HL-60/S4 treated with retinoic acid at 250 ng/mL for 4 days and 3 days (cell line): ENCODE data around the gene AGO4.
"Not testable (repeated sequence)": the region's sequence is repeated elsewhere in the genome, so short reads cannot be mapped to it uniquely, and the experiment has no call there.

Experiments
- in situ Hi-C: fragments of 300-500 bp; cut with MboI; formaldehyde crosslinking; loops from 2 replicates; pipeline ENCODE4 v1.7.0; 2022; ENCODE audit warnings: low sequenced_read_pairs

AGO4 gene

DNA sequence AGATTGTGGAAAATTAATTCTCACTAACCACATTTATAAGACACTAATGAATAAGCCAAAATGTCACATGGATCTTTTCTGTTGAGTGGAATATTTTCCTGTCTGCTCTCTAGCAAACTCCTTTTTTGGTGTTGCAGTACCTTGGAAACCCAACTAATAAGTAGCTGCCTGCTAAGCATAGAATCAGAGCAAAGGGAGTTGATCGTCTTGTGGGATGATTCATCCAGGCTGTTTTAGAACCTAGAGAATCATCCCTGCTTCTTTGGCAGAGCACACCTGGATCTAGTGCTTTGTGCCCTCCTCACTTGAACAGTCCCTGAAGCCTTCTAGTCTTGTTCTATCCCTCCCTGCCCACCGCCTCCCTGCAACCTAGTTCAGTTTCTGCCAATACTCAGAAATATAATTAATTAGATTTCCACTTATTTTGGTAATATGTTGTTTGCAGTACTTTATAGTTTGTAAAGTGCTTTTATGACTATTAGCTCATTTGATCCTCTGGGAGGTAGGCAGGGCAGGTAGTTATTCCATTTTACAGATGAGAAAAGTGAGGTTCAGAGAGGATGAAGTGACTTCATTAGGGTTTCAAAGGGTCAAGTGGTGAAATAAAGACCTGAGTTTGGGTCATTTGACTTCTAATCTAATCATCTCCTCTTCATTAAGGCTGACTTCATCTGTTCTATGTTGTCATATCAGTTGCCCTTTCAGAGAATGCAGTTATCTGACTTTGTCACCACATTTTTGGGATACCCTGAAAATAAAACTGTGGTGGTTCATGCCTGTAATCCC, 2.5 kb downstream of the AGO4 start:
- in situ Hi-C loops, result no loop called here

DNA sequence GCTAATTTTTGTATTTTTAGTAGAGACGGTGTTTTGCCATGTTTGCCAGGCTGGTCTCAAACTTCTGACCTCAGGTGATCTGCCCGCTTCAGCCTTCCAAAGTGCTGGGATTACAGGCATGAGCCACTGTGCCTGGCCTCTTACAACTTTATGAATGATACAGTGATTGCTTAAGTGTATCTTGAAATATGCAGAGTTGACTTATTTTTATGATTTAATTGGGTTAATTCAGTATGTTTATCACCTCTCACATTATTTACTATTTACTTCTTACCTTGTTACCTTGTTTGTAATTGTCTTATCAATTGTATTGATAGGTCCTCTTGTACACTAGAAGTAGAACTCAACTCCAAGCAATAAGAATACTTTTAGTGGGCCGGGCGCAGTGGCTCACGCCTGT, 4.9 kb downstream of the AGO4 start:
- in situ Hi-C loops, result not testable (repeated sequence)

DNA sequence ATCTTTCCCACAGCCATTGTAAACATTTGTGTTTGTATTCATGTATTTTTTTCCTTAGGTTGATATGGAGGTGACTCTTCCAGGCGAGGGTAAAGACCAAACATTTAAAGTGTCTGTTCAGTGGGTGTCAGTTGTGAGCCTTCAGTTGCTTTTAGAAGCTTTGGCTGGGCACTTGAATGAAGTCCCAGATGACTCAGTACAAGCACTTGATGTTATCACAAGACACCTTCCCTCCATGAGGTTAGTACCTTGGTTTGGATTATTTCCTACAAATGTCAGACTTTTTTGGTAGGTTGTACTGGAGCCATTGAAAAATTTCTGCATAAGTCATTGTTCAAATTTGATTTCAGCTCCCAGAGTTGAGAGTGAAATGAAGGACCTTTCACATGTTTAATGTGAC, 17.4 kb downstream of the AGO4 start:
- in situ Hi-C loops, result no loop called here

DNA sequence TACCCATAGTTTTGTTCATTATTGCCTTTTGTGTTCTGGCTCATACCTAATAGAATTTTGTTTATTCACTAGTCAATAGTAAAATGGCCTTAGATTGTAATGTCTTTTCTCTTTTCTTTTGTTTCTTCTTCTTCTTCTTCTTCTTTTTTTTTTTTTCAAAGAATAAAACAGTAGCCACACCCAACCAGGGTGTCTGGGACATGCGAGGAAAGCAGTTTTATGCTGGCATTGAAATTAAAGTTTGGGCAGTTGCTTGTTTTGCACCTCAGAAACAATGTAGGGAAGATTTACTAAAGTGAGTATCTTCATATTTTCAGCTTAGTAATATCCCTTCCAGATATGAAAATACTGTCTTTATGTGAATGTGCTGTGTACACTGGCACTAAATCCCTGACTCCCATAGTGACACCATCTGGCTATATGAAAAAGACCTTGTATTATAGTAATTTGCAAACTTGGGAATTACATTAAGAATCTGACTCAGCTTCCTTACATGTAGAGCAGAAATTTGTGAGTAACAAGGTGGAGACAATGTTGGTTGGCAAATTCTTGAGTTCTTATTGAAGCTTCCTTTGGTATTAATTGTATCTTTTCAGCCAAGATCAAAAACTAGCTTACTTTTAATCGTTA, 24.6 kb downstream of the AGO4 start:
- in situ Hi-C loops, result no loop called here

DNA sequence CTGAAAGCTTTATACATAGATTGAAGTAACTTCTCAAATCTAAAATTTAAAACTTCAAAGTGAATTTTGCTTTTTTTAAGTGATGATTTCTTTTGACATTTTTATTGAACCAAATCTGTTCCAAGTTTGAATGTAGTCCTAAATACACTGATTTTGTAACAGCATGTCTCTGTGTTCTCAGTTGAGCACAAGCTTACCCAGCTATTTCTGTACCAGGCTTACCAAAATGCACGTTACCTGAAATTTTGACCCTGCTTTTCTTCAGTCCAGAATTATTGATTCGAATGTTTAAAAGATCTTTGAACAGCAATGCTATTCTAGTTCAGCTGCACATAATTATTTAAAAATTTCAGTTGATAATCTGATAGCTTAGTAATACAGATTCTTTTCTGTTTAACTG, 25.6 kb downstream of the AGO4 start:
- in situ Hi-C loops, result no loop called here

DNA sequence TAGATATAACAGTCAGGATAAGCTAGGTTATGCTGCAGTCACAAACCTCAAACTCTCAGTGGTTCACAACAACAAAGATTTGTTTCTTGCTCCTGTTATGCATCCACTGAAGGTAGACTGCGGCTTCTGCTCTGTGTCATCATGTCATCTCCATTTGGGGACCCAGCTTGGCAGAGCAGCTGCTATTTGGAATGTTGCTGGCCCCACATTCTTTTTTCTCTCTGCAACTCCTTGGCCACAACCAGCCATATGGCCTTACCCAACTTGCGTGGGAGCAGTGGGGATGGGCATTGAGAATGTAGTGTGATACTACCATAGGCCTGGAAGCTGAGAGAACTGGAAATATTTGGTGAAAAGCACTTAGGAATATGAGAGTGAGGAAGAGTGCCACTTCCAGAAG, 26.4 kb downstream of the AGO4 start:
- in situ Hi-C loops, result no loop called here

DNA sequence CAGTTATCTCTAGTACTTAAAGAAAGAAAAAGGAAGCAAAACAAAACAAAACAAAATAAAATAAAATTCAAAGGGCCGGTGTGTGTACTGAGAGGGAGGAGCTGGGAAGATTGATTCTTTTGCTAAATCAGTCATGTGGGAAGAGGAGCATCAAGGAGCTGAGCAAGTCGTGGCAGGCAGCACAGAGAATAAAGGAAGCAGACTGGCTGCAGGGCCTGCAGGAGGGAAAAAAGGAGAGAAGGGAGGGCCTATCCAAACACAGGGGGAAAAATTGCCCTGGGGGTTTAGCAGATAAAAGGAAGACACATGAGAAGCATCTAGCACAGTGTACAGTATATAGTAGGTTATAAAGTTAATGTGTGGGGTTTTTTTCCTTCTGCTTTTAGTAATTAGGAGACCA, 27.6 kb downstream of the AGO4 start:
- in situ Hi-C loops, result no loop called here

DNA sequence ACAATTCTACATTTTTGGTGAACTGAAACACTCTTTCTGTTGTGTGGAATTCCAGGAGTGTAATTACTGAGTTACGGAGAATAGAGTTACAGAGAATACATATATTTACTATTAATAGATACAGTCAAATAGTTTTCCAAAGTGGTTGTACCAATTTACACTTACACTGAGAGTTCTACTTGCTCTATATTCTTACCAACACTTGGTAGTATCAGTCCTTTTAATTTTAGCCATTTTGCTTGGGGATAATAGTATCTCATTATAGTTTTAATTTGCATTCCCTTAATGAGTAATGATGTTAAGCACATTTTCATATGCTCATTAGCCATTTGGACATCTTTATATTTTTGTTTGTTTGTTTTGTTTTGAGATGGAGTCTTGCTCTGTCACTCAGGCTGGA, 28.9 kb downstream of the AGO4 start:
- in situ Hi-C loops, result no loop called here

DNA sequence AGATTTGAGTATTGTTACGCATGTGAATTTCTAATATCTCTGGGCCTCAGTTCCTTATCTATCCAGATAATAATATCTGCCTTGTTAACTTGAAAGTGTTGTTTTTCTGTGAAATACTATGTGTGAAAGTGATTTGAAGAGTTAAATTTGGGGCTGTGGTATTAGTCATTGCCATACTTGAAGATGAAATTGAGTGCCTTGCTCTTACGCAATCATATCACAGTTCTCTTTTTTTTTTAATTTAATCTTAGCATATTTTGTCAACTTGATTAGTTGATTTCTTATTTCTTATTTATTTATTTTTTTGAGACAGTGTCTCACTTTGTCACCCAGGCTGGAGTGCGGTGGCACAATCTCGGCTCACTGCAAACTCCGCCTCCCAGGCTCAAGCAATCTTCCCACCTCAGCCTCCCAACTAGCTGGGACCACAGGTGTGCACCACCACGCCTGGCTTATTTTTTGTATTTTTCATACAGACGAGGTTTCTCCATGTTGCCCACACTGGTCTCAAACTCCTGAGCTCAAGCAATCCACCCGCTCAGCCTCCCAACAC, 31.0 kb downstream of the AGO4 start:
- in situ Hi-C loops, result no loop called here

DNA sequence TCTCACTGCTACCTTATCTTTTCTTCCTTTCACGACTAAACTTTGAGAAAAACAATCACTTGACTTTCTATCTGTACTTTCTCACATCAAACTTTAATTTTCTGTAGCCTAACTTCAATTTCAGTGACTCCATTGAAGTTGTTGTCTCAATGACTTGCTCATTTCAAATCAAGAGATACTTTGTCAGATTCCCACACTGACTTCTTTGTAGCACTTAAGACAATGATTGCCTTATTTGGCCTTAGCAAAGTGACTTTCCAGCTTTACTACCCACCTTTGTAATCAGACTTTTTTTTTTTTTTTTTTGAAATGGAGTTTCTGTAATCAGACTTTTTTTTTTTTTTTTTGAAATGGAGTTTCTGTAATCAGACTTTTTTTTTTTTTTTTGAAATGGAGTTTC, 37.0 kb downstream of the AGO4 start:
- in situ Hi-C loops, result no loop called here

DNA sequence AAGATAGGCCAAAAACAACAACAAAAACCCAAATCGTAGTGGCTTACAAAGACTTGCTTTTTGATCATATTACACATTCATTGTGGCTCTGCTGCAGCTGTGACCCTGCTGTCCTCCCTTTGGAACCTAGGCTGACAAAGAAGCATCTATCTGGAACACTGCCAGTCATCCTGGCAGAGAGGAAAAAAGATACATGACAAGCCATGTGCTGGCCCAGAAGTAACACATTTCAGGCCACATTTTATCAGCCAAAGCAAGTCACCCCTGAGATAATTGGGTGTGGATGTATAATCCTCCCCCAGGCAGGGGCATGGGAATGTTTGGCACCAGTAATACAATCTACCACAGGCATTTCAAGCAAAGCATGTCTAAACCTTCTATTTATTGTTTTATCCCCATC, 38.0 kb downstream of the AGO4 start:
- in situ Hi-C loops, result no loop called here

DNA sequence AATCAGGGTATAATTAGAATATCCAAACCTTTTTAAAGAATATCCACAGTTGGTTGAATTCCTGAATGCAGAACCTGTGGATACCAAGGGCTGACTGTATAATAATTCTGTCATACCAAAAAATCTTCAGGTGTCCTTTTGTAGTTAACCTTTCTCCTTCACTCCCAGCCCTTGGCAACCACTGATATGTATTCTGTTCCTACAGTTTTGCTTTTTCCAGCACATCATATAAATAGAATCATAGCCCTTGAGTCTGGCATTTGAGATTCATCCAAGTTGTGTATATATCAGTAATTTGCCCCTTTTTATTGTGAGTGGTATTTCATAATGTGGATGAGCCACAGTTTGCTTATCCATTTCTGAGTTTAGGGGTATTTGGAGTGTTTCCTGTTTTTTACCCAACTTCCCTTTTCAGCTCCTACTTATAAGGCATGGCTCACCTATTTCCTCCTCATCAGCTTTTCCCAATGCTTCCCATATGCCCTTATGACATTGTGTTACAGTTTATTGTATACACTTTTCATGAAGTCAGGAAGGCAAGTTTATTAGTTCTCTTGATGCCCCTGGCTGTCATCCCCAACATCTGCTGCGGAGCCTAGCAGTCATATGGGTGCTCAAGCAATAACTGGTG, 40.2 kb downstream of the AGO4 start:
- in situ Hi-C loops, result no loop called here

DNA sequence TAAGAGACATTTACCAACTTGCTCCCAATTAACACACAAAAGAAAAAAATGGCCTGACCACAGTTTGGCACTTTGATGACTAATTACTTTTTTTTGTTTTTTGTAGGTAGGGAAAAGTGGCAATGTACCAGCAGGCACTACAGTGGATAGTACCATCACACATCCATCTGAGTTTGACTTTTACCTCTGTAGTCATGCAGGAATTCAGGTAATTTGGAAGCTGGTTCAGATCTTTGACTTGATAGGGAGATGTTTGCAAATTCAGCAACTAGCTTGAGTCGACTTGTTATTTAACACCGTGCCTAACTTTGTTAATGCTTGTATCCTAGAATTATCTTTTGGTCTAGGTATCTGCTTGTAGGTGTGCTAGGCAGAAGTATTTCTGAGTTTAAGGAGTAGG, 42.2 kb downstream of the AGO4 start:
- in situ Hi-C loops, result no loop called here

DNA sequence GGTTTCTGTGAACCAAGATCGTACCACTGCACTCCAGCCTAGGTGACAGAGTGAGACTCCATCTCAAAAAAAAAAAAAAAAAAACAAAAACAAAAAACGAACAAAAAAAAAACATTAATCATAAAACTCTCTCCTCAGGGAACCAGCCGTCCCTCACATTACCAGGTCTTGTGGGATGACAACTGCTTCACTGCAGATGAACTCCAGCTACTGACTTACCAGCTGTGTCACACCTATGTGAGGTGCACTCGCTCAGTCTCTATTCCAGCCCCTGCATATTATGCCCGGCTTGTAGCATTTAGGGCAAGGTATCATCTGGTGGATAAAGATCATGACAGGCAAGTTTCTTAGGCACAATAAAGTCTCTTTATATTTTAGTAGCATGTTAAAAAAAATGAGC, 42.9 kb downstream of the AGO4 start:
- in situ Hi-C loops, result no loop called here

DNA sequence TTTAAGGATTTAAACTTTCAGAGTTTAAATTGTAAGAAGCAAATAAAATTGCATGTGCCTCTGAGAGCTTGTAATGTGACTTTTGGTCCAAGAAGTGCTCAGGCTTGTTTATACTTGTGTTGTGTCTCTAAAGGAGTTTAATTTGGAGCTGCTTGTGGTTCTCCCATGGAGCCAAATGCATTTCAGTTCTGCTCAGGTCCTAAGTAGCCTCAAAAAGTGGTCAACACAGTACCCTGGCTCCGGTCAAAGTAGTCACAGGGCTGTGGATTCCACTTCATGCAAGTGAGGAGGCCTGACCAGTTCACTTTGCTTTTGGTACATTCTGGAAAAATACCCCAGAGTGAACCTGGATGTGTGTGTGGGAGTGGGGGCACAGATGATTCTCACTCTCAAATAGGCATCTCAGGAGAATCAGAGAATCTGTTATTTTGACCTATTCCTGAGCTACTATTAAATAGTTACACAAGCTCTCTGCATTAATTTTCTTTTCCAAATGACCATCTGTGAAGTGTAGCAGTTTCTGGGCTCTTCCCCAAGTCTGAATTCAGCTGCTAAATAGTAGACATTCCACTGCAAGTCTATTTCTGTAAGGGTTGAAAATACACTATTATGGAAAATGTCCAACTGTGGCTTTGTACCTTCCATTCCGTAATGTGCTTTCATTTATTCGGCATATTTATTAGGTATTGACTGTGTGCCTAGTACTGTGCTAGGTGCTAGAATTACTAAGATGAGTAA, 43.5 kb downstream of the AGO4 start:
- in situ Hi-C loops, result no loop called here

DNA sequence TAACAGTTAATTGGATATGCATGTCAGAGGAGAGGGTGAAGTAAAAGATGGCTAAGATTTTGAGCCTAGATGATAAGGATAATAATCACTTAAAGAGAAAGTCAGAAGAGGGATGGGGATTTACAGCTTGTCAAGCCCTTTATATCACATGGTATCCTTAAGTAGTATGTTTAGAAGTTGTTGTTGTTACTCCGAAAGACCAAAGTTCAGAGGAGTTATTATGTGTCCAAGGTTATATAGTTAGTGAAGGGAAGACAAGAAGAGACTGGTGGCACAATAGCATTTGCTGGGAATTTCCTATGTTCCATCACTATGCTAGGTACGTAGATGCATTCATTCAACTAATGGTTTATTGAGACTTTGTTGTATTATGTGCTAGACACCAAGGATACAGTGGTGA, 44.4 kb downstream of the AGO4 start:
- in situ Hi-C loops, result no loop called here

DNA sequence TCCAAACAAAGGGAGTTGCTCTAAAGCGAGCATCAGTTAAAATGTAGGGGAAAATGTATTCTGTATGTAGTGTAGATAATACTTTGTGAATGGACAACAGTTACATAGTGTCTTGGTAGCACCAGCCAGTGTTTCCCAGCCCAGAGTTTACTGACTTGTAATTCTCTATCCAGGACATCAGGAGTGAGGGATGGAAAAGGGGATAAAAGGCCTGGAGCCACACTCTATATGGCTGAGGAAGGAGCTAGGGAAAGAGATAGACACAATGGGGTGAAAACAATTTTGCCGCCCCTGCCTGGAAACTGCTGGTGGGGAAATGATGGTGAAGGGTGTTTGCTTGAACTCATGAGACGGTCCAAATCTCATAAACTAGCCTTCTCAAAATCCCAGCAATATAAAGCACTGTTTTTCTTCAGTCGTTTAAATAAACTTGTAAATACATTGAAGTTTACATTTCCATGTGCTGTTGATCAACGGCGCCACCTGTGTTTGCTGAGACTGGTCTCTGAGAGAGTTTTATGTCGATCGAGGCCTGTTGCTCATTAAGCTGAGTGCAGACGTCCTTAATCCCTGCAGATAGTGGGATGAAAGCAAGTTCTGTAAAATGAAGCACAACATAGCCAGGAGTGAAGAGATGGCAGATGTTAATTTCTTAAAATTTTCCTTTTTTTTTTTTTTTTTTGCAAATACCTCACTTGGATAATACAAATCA, 47.3 kb downstream of the AGO4 start:
- in situ Hi-C loops, result no loop called here

DNA sequence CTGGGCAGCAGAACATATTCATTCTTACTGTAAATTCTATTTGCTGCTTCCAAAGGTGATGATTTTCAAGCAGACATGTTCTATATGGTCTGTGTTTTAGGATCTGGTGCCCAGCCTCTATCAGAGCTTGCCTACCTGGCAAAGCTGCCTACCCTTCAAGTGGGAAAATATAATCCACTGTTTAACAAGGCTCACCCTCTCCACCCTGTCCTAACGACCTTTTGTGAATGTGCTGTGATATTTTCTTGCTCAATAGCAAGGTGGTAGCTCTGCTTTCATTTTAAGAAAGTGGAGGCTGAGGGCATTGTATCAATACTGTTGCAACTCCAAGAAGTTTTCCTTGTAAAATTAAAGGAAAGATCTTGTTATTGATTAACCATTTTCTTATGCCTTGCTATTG, 49.1 kb downstream of the AGO4 start:
- in situ Hi-C loops, result no loop called here

DNA sequence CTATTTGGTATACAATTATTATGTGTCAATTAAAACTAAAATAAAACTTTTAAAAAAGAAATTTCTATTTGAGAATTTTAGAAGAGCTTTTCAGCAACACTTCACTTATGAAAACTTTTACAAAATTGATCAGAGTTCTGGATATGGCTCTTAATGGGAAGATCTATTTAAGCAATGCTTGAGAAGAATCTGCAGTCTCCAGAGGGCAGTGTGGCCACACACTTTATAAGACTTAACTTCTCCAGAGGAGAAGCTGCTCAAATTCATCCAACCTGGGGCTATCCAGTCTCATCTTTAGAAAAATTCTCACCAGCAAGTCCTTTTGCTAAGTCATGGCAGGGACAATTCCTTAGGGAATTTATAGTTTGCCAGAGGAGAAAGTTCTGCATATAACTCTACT, 50.0 kb downstream of the AGO4 start:
- in situ Hi-C loops, result no loop called here

DNA sequence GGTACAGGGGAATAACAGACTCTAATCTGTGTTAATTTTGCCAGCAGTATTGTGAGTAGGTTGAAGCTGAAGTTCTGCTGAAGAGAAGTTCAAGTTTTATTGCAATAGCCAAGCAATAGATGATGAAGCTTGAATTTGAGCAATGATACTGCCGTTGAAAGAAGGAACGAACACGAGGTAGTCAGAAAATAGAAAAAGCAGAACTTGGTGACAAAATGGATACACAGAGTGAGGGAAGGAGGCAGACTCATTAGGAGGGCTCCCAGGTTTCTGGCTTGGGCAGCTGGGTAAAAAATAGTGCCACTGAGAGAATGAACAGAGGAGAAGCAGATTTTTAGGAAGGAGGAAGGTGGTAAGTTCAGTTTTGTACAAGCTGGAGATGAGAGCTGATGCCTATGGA, 52.9 kb downstream of the AGO4 start:
- in situ Hi-C loops, result no loop called here

DNA sequence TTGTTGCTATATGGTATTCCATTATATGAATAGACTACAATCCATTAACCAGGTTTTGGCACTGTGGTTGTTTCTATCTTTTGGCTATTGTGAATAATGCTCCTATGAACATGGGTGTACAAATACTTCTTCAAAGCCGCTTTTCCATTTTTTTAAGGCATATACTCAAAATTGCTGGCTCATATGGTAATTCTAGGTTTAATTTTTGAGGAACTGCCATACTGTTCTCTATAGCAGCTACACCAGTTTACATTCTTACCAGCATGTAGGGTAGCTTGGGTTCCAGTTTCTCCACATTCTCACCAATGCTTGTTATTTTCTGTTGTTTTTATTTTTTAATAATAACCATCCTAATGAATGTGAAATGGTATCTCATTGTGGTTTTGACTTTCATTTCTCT, 55.3 kb downstream of the AGO4 start:
- in situ Hi-C loops, result no loop called here
